ENCODE measurements around the gene NTN3.

Gene NTN3

DNA sequence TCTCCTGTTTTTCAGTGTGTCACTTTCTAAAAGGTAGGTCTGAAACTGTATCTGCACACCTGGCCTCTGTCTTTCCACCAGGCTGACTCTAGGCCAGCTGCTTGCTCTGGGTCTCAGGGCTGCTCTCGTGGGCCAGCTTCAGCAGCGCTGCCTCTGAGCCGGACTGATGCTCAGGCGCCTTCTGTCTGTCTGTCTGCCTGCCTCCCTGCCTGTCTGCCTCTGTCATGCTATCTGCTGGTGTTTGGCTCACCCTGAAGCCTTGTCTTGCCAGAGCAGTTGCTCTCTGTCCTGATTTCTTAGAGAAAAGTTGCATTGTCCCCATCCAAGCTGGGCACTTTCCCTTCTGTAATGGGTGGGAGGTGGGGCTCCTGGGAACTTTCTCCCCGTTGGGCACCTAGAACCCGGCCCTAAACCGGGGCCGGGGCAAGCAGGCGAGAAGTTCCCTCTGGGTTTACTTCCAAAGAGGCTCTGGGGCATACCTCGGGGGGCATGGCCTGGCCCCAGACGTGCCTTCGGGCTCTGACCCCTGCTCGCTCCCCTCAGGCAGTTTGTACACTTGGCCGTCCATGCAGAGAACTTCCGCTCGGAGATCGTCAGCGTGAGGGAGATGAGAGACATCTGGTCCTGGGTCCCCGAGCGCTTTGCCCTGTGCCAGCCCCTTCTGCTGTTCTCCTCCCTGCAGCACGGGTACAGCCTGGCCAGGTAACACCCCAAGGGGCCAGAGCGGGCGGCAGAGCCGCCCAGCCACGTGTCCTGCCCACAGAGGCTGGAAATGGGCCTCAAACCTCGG is 26.8 kb downstream of the NTN3 start:
- no peaks in the 10 kb centered on the region for H3K27me3 ChIP-seq (ENCODE audit: insufficient read depth, low read length, poor library complexity, severe bottlenecking)
- H3K9me2 ChIP-seq (replicated peaks; ENCODE audit: low read depth, low read length), result no peaks in the 10 kb centered on the region
- no peaks in the 10 kb centered on the region for H3K9me3 ChIP-seq (ENCODE audit: insufficient read depth, low read depth, low read length)
- H4K20me1 ChIP-seq (ENCODE audit: insufficient read depth, low read length, poor library complexity, severe bottlenecking), result no peaks in the 10 kb centered on the region
- H3K4me2 ChIP-seq (ENCODE audit: low read depth, low read length, poor library complexity, severe bottlenecking), result no peak overlapping the region
- H3K4me1 ChIP-seq (ENCODE audit: insufficient read depth, low read length, poor library complexity, severe bottlenecking), result no peaks in the 10 kb centered on the region
- H2AFZ ChIP-seq (ENCODE audit: low read length), result no peak overlapping the region
- H3K79me2 ChIP-seq (ENCODE audit: insufficient read depth, low read length), result no peaks in the 10 kb centered on the region
- no peaks in the 10 kb centered on the region for H3F3A ChIP-seq (ENCODE audit: low read depth)
- no peak overlapping the region for H3K4me3 ChIP-seq (ENCODE audit: low read length, poor library complexity, severe bottlenecking)
- H3K9ac ChIP-seq (ENCODE audit: low read depth, low read length, poor library complexity, severe bottlenecking), result no peak overlapping the region
- no peaks in the 10 kb centered on the region; the same call in 1 of the 2 replicates for H3K36me3 ChIP-seq (ENCODE audit: insufficient read depth, low read length)
- TF ChIP-seq, protein P1, sequence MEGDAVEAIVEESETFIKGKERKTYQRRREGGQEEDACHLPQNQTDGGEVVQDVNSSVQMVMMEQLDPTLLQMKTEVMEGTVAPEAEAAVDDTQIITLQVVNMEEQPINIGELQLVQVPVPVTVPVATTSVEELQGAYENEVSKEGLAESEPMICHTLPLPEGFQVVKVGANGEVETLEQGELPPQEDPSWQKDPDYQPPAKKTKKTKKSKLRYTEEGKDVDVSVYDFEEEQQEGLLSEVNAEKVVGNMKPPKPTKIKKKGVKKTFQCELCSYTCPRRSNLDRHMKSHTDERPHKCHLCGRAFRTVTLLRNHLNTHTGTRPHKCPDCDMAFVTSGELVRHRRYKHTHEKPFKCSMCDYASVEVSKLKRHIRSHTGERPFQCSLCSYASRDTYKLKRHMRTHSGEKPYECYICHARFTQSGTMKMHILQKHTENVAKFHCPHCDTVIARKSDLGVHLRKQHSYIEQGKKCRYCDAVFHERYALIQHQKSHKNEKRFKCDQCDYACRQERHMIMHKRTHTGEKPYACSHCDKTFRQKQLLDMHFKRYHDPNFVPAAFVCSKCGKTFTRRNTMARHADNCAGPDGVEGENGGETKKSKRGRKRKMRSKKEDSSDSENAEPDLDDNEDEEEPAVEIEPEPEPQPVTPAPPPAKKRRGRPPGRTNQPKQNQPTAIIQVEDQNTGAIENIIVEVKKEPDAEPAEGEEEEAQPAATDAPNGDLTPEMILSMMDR (conservative IDR thresholded peaks at IDR 0.05; ENCODE audit: low read length), result no peak

DNA sequence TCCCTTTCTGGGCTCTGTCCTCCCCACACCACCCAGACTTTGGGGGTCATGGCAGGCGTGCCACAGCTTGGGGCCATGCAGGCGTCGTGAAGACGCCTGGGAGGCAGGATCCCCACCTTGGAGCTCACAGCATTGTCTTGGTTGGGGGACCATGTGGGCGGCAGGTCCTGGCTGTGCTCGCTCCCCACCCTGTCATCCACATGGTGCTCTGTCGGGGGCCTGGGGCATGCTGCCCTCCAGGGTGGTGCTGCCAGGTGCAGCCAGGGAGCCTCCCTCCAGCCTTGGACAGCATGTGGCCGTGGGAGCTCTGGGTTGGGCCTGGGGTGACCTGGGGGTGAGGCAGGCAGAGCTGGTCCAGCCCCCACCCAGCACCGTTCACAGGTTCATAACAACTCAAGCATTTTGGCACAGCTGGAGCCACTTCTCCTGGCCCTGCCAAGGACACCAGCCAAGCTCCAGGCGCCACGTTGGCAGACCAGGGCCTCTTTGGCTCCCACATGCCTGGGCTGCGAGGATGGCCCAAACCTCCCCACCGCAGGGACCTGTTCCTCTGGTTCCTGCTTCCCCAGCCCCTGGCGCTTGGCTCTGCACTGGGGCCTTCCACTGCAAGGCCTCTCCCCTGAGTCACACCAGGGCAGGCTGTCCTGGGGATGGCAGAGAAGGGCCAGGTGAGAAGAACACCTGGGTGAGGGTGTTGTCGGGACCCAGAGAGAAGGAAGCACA is 27.6 kb downstream of the NTN3 start:
- Histone ChIP-seq H3K9me3 (ENCODE audit: insufficient read depth, low read depth, low read length) (no peaks in the 10 kb centered on the region), H3K36me3 (ENCODE audit: insufficient read depth, low read length) (no peaks in the 10 kb centered on the region; the same call in 1 of the 2 replicates), H4K20me1 (ENCODE audit: insufficient read depth, low read length, poor library complexity, severe bottlenecking) (no peaks in the 10 kb centered on the region), H3K4me2 (ENCODE audit: low read depth, low read length, poor library complexity, severe bottlenecking) (no peak overlapping the region), H3K4me1 (ENCODE audit: insufficient read depth, low read length, poor library complexity, severe bottlenecking) (no peaks in the 10 kb centered on the region), H3F3A (ENCODE audit: low read depth) (no peaks in the 10 kb centered on the region), H2AFZ (ENCODE audit: low read length) (no peak overlapping the region), H3K4me3 (ENCODE audit: low read length, poor library complexity, severe bottlenecking) (no peak overlapping the region), H3K79me2 (ENCODE audit: insufficient read depth, low read length) (no peaks in the 10 kb centered on the region), H3K27me3 (ENCODE audit: insufficient read depth, low read length, poor library complexity, severe bottlenecking) (no peaks in the 10 kb centered on the region), H3K9me2 (replicated peaks; ENCODE audit: low read depth, low read length) (no peaks in the 10 kb centered on the region), H3K9ac (ENCODE audit: low read depth, low read length, poor library complexity, severe bottlenecking) (no peak overlapping the region)
- TF ChIP-seq, protein P1 (conservative IDR thresholded peaks at IDR 0.05; ENCODE audit: low read length), result no peak
- TF ChIP-seq EZH2phosphoT487 (IDR thresholded peaks at IDR 0.05; ENCODE audit: borderline replicate concordance), result no peak

DNA sequence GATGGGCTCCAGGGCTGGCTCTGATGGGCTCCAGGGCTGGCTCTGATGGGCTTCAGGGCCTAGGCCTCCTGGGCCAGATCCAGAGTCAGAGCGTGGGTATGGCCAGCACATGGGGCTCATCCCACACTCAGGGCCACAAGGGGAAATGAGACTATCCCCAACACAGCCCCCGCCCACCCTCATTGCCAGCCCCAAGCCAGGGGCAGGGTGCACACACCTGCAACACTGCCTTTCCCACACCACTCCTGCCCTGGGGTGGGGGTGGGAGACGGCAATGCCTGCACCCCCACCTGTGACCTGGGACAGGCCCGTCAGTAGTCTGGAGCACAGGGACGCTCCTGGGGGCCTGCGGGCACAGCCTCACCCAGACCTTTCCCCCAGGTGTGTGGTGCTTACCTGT is 28.4 kb downstream of the NTN3 start:
- H3K4me3 ChIP-seq (ENCODE audit: low read length, poor library complexity, severe bottlenecking), result no peak overlapping the region
- no peaks in the 10 kb centered on the region for H3K9me2 ChIP-seq (replicated peaks; ENCODE audit: low read depth, low read length)
- TF ChIP-seq, protein P1 (conservative IDR thresholded peaks at IDR 0.05; ENCODE audit: low read length), result no peak
- TF ChIP-seq EZH2phosphoT487 (IDR thresholded peaks at IDR 0.05; ENCODE audit: borderline replicate concordance), result no peak
- H3K9ac ChIP-seq (ENCODE audit: low read depth, low read length, poor library complexity, severe bottlenecking), result no peak overlapping the region
- H3F3A ChIP-seq (ENCODE audit: low read depth), result no peaks in the 10 kb centered on the region
- no peaks in the 10 kb centered on the region for H3K79me2 ChIP-seq (ENCODE audit: insufficient read depth, low read length)
- H3K27me3 ChIP-seq (ENCODE audit: insufficient read depth, low read length, poor library complexity, severe bottlenecking), result no peaks in the 10 kb centered on the region
- no peak overlapping the region for H3K4me2 ChIP-seq (ENCODE audit: low read depth, low read length, poor library complexity, severe bottlenecking)
- no peaks in the 10 kb centered on the region for H4K20me1 ChIP-seq (ENCODE audit: insufficient read depth, low read length, poor library complexity, severe bottlenecking)
- H3K9me3 ChIP-seq (ENCODE audit: insufficient read depth, low read depth, low read length), result no peaks in the 10 kb centered on the region
- no peak overlapping the region for H2AFZ ChIP-seq (ENCODE audit: low read length)
- H3K36me3 ChIP-seq (ENCODE audit: insufficient read depth, low read length), result no peaks in the 10 kb centered on the region; the same call in 1 of the 2 replicates
- no peaks in the 10 kb centered on the region for H3K4me1 ChIP-seq (ENCODE audit: insufficient read depth, low read length, poor library complexity, severe bottlenecking)

Measured in Loucy (cell line).